Measurements from ENCODE around the gene PANK1.

DNA sequence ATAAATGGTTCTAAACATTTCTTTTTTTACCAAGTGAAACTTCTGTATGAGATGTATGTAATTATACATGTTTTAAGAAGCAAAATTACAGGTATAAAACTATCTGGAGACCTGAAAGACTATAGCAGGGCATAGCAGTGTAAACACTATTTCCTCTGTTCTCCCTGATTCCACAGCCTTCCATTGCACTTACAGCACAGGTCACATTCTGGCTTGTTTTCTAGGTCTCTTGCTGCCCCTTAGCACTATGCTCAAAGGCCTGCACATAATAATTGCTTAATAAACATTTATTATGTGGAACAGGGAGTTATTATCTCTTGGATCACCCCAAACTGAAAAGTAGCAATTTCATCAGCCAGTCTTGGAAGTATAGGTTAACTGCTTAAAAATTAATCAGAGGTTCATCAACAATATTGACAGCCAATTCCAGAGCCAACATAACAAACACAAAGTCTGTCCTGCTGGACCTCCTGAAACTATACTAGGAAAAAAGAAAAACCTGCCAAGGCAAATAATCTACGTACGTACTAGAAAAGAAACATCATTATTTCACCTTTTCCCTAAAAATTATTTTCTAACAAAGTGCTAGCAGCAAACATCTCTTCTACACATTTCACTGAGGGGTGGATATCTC is 43.2 kb downstream of the PANK1 start:
- no peak for TF ChIP-seq EP300 (IDR thresholded peaks at IDR 0.05)
- TF ChIP-seq, protein P1, sequence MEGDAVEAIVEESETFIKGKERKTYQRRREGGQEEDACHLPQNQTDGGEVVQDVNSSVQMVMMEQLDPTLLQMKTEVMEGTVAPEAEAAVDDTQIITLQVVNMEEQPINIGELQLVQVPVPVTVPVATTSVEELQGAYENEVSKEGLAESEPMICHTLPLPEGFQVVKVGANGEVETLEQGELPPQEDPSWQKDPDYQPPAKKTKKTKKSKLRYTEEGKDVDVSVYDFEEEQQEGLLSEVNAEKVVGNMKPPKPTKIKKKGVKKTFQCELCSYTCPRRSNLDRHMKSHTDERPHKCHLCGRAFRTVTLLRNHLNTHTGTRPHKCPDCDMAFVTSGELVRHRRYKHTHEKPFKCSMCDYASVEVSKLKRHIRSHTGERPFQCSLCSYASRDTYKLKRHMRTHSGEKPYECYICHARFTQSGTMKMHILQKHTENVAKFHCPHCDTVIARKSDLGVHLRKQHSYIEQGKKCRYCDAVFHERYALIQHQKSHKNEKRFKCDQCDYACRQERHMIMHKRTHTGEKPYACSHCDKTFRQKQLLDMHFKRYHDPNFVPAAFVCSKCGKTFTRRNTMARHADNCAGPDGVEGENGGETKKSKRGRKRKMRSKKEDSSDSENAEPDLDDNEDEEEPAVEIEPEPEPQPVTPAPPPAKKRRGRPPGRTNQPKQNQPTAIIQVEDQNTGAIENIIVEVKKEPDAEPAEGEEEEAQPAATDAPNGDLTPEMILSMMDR (IDR thresholded peaks at IDR 0.05) = no peak
- no peak for TF ChIP-seq POLR2A (IDR thresholded peaks at IDR 0.05; ENCODE audit: low read length)
- TF ChIP-seq CHD2 (IDR thresholded peaks at IDR 0.05; ENCODE audit: low read length, partially characterized antibody) = no peak
- no peak for TF ChIP-seq JUNB (IDR thresholded peaks at IDR 0.05)
- TF ChIP-seq, protein P2, sequence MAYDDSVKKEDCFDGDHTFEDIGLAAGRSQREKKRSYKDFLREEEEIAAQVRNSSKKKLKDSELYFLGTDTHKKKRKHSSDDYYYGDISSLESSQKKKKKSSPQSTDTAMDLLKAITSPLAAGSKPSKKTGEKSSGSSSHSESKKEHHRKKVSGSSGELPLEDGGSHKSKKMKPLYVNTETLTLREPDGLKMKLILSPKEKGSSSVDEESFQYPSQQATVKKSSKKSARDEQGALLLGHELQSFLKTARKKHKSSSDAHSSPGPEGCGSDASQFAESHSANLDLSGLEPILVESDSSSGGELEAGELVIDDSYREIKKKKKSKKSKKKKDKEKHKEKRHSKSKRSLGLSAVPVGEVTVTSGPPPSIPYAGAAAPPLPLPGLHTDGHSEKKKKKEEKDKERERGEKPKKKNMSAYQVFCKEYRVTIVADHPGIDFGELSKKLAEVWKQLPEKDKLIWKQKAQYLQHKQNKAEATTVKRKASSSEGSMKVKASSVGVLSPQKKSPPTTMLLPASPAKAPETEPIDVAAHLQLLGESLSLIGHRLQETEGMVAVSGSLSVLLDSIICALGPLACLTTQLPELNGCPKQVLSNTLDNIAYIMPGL (CRISPR knock-in tag; IDR thresholded peaks at IDR 0.05; ENCODE audit: borderline replicate concordance) = no peak
- TF ChIP-seq ELK1 (IDR thresholded peaks at IDR 0.05; ENCODE audit: low read depth, low read length) = no peak
- TF ChIP-seq, protein P3, sequence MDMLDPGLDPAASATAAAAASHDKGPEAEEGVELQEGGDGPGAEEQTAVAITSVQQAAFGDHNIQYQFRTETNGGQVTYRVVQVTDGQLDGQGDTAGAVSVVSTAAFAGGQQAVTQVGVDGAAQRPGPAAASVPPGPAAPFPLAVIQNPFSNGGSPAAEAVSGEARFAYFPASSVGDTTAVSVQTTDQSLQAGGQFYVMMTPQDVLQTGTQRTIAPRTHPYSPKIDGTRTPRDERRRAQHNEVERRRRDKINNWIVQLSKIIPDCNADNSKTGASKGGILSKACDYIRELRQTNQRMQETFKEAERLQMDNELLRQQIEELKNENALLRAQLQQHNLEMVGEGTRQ (IDR thresholded peaks at IDR 0.05) = no peak
- no peak for TF ChIP-seq JUN (IDR thresholded peaks at IDR 0.05)
- TF ChIP-seq RNF2 (IDR thresholded peaks at IDR 0.05; ENCODE audit: borderline replicate concordance, low read depth) = no peak

Measured in A549 (cell line).